Measurements from ENCODE around the gene LCN15.

LCN15 gene

GRCh38 chr9:136738960-136739359 lies 25.4 kb downstream of the LCN15 start:
- DNase-seq = peak; percentile 6

- DNase-seq = peak; percentile 28
Observed at GRCh38 chr9:136735812-136736480, 28.4 kb downstream of the LCN15 start.

GRCh38 chr9:136734837-136735496 lies 29.4 kb downstream of the LCN15 start:
- peak; percentile 13 for DNase-seq

- DNase-seq = peak; percentile 10
Observed at GRCh38 chr9:136733611-136734010, 30.7 kb downstream of the LCN15 start.

GRCh38 chr9:136732444-136733178 lies 31.7 kb downstream of the LCN15 start:
- peak; percentile 15 for DNase-seq

- peak; percentile 23 for DNase-seq
Observed at GRCh38 chr9:136729926-136730325, 34.4 kb downstream of the LCN15 start.

- peak; percentile 35 for DNase-seq
Observed at GRCh38 chr9:136729144-136729543, 35.2 kb downstream of the LCN15 start.

- no peak for DNase-seq
Observed at GRCh38 chr9:136728548-136729123, 35.7 kb downstream of the LCN15 start.

- peak; percentile 90 for DNase-seq
Observed at GRCh38 chr9:136728080-136728547, 36.2 kb downstream of the LCN15 start.

GRCh38 chr9:136726631-136727191 lies 37.6 kb downstream of the LCN15 start:
- no peak for DNase-seq

- DNase-seq = no peak
Observed at GRCh38 chr9:136726118-136726517, 38.2 kb downstream of the LCN15 start.

GRCh38 chr9:136725612-136726011 lies 38.7 kb downstream of the LCN15 start:
- no peak for DNase-seq

- no peak for DNase-seq
Observed at GRCh38 chr9:136724772-136725171, 39.5 kb downstream of the LCN15 start.

- no peak for DNase-seq
Observed at GRCh38 chr9:136723989-136724388, 40.3 kb downstream of the LCN15 start.

GRCh38 chr9:136723362-136723976 lies 40.8 kb downstream of the LCN15 start:
- DNase-seq = no peak

GRCh38 chr9:136722969-136723356 lies 41.4 kb downstream of the LCN15 start:
- no peak for DNase-seq

GRCh38 chr9:136722093-136722968 lies 42.0 kb downstream of the LCN15 start:
- no peak for DNase-seq

- DNase-seq = peak; percentile 42
Observed at GRCh38 chr9:136721339-136722092, 42.8 kb downstream of the LCN15 start.

GRCh38 chr9:136720898-136721338 lies 43.4 kb downstream of the LCN15 start:
- no peak for DNase-seq

- peak; percentile 82 for DNase-seq
Observed at GRCh38 chr9:136720251-136720897, 43.9 kb downstream of the LCN15 start.

Measured in left hindlimb (tissue), 1 donor.